Natural killer cell treated with Interleukin-12 subunit alpha and Interleukin-12 subunit beta and Interleukin-15 and Interleukin-18, amount 100 ng/mL, for 72 hours (primary cell): ENCODE data around the gene LY6G6F. TPM values are rescaled to one million over a fixed set of nuclear protein-coding genes. Genes with fewer than 3 reads are reported as not detected.

Experiments used
- ATAC-seq, 2 donors: fragments of 150-1000 bp; cut with Tn5 transposase in 1 of 2; sonication (Bioruptor Pico), chemical (Tn5 transposase) in 1 of 2; 2 replicates each; pipeline ENCODE4 v1.10.0; 2021
- DNase-seq: peaks from one replicate; pipeline ENCODE4 v3.0.0; 2022; ENCODE audit warnings: low spot score
- H3K27ac Mint-ChIP-seq, 2 donors: 1 replicate in 1 of 2; 2 replicates in 1 of 2; pipeline ENCODE4 v1.8.0; 2022; ENCODE audit warnings: mixed read lengths in 2 of 2, mild to moderate bottlenecking in 1 of 2, moderate library complexity in 1 of 2
- H3K27me3 Mint-ChIP-seq, 2 donors: 1 replicate in 1 of 2; 2 replicates in 1 of 2; pipeline ENCODE4 v1.8.0; 2022; ENCODE audit warnings: mixed read lengths in 2 of 2
- H3K36me3 Mint-ChIP-seq: one replicate; pipeline ENCODE4 v1.8.0; 2022; ENCODE audit warnings: mixed read lengths
- H3K4me1 Mint-ChIP-seq, 2 donors: 1 replicate in 1 of 2; 2 replicates in 1 of 2; pipeline ENCODE4 v1.8.0; 2022; ENCODE audit warnings: low read depth in 2 of 2, mixed read lengths in 2 of 2, mild to moderate bottlenecking in 1 of 2
- H3K4me3 Mint-ChIP-seq: one replicate; pipeline ENCODE4 v1.8.0; 2022; ENCODE audit warnings: mixed read lengths
- H3K9me3 Mint-ChIP-seq: 2 replicates; pipeline ENCODE4 v1.8.0; 2022; ENCODE audit warnings: mixed read lengths
- total RNA-seq, 2 donors: library from RNA; stranded (reverse); gene quantifications; one replicate each; pipeline ENCODE4 v1.2.3, GENCODE V29; 2022

The LY6G6F gene
- not detected for total RNA-seq

- Mint-ChIP-seq H3K4me3 (no peak within 1 kb of the TSS), H3K27me3 (no peaks in the 10 kb centered on the region), H3K4me1 (peaks cover 21 to 26% of the 10 kb centered on the region in 2 donors), H3K27ac (peak within 1 kb of the TSS in 1 of 2 donors; percentile 58), H3K36me3 (peaks cover 9% of the 10 kb centered on the region), H3K9me3 (no peaks in the 10 kb centered on the region)
- ATAC-seq (no peak), DNase-seq (no peak)
Observed at GRCh38 chr6:31706599-31706998, at the start of gene LY6G6F. Gene LY6G6F (plus strand): TSS chr6:31706866. CDS start chr6:31706907, 41 bp downstream.

- no peaks in the 10 kb centered on the region for H3K27me3 Mint-ChIP-seq
- H3K27ac Mint-ChIP-seq, result peak overlapping the region; percentile 85 to 92
- peak overlapping the region; percentile 95 for H3K4me3 Mint-ChIP-seq
- ATAC-seq, result no peak
- H3K9me3 Mint-ChIP-seq, result no peaks in the 10 kb centered on the region
- H3K36me3 Mint-ChIP-seq, result no peaks in the 10 kb centered on the region
- H3K4me1 Mint-ChIP-seq, result peaks cover 55 to 58% of the 10 kb centered on the region in 2 donors
- DNase-seq, result no peak
Observed at GRCh38 chr6:31657406-31658157, 49.1 kb upstream of the LY6G6F start.

- ATAC-seq, result no peak
- H3K27ac Mint-ChIP-seq, result peak overlapping the region; percentile 85 to 92
- DNase-seq, result no peak
- H3K4me3 Mint-ChIP-seq, result peak overlapping the region; percentile 95
- peaks cover 53 to 55% of the 10 kb centered on the region in 2 donors for H3K4me1 Mint-ChIP-seq
- no peaks in the 10 kb centered on the region for H3K27me3 Mint-ChIP-seq
- H3K36me3 Mint-ChIP-seq, result peaks cover 2% of the 10 kb centered on the region
- no peaks in the 10 kb centered on the region for H3K9me3 Mint-ChIP-seq
Observed at GRCh38 chr6:31658158-31658688, 48.4 kb upstream of the LY6G6F start.

- H3K4me1 Mint-ChIP-seq, result peaks cover 61 to 64% of the 10 kb centered on the region in 2 donors
- peak overlapping the region; percentile 85 to 92 for H3K27ac Mint-ChIP-seq
- H3K9me3 Mint-ChIP-seq, result no peaks in the 10 kb centered on the region
- DNase-seq (no peak), ATAC-seq (no peak)
- H3K4me3 Mint-ChIP-seq, result peak overlapping the region; percentile 95
- H3K36me3 Mint-ChIP-seq, result peaks cover 9% of the 10 kb centered on the region
- H3K27me3 Mint-ChIP-seq, result no peaks in the 10 kb centered on the region
Observed at GRCh38 chr6:31658983-31659648, 47.5 kb upstream of the LY6G6F start.

GRCh38 chr6:31659649-31660380, 46.9 kb upstream of the LY6G6F start:
- H3K4me1 Mint-ChIP-seq, result peaks cover 68 to 71% of the 10 kb centered on the region in 2 donors
- H3K36me3 Mint-ChIP-seq, result peaks cover 16% of the 10 kb centered on the region
- DNase-seq (no peak), ATAC-seq (peak in 1 of 2 donors; percentile 35)
- no peaks in the 10 kb centered on the region for H3K9me3 Mint-ChIP-seq
- H3K27me3 Mint-ChIP-seq, result no peaks in the 10 kb centered on the region
- peak overlapping the region; percentile 95 for H3K4me3 Mint-ChIP-seq
- H3K27ac Mint-ChIP-seq, result peak overlapping the region; percentile 85 to 92

GRCh38 chr6:31660381-31661261, 46.0 kb upstream of the LY6G6F start, which contains the start of gene C6orf47:
Gene C6orf47 (minus strand): TSS chr6:31660778. CDS start chr6:31659947, 831 bp downstream.
- H3K36me3 Mint-ChIP-seq, result peaks cover 17% of the 10 kb centered on the region
- peak within 1 kb of the TSS; percentile 95 for H3K4me3 Mint-ChIP-seq
- peaks cover 64 to 65% of the 10 kb centered on the region in 2 donors for H3K4me1 Mint-ChIP-seq
- DNase-seq (peak; percentile 90), ATAC-seq (peak; percentile 86 to 90)
- peak within 1 kb of the TSS; percentile 85 to 92 for H3K27ac Mint-ChIP-seq
- H3K9me3 Mint-ChIP-seq, result no peaks in the 10 kb centered on the region
- H3K27me3 Mint-ChIP-seq, result no peaks in the 10 kb centered on the region

GRCh38 chr6:31661262-31662123, 45.2 kb upstream of the LY6G6F start:
- peak overlapping the region; percentile 95 for H3K4me3 Mint-ChIP-seq
- H3K9me3 Mint-ChIP-seq, result no peaks in the 10 kb centered on the region
- peaks cover 62 to 66% of the 10 kb centered on the region in 2 donors for H3K4me1 Mint-ChIP-seq
- peaks cover 19% of the 10 kb centered on the region for H3K36me3 Mint-ChIP-seq
- H3K27me3 Mint-ChIP-seq, result no peaks in the 10 kb centered on the region
- no peak for ATAC-seq
- no peak for DNase-seq
- peak overlapping the region; percentile 85 to 92 for H3K27ac Mint-ChIP-seq

- H3K36me3 Mint-ChIP-seq, result peaks cover 23% of the 10 kb centered on the region
- H3K9me3 Mint-ChIP-seq, result no peaks in the 10 kb centered on the region
- no peak for ATAC-seq
- peak overlapping the region; percentile 51 for H3K4me3 Mint-ChIP-seq
- no peak for DNase-seq
- no peaks in the 10 kb centered on the region for H3K27me3 Mint-ChIP-seq
- peaks cover 68 to 70% of the 10 kb centered on the region in 2 donors for H3K4me1 Mint-ChIP-seq
- H3K27ac Mint-ChIP-seq, result peak overlapping the region; percentile 56 to 76
Observed at GRCh38 chr6:31662124-31662723, 44.4 kb upstream of the LY6G6F start.

GRCh38 chr6:31663126-31663960, 43.3 kb upstream of the LY6G6F start:
- Mint-ChIP-seq H3K9me3 (no peaks in the 10 kb centered on the region), H3K27ac (peak overlapping the region; percentile 93 to 99), H3K4me3 (peak overlapping the region; percentile 97), H3K4me1 (peaks cover 68 to 69% of the 10 kb centered on the region in 2 donors), H3K36me3 (peaks cover 30% of the 10 kb centered on the region), H3K27me3 (no peaks in the 10 kb centered on the region)
- DNase-seq (no peak), ATAC-seq (no peak)

- ATAC-seq (no peak), DNase-seq (no peak)
- H3K9me3 Mint-ChIP-seq, result no peaks in the 10 kb centered on the region
- peak overlapping the region; percentile 97 for H3K4me3 Mint-ChIP-seq
- H3K27ac Mint-ChIP-seq, result peak overlapping the region; percentile 93 to 99
- peaks cover 30% of the 10 kb centered on the region for H3K36me3 Mint-ChIP-seq
- H3K4me1 Mint-ChIP-seq, result peaks cover 60% of the 10 kb centered on the region in 2 donors
- no peaks in the 10 kb centered on the region for H3K27me3 Mint-ChIP-seq
Observed at GRCh38 chr6:31663961-31664789, 42.5 kb upstream of the LY6G6F start.
